Stimulated activated CD8-positive, alpha-beta memory T cell treated with anti-CD3 and anti-CD28 coated beads, Interleukin-7, amount 100 ng/mL, for 48 hours (primary cell): ENCODE results near the gene UBE2E2.

ENCODE experiments used
- DNase-seq, 2 donors: peaks; one replicate each; pipeline ENCODE4 v3.0.0-alpha.2; 2020; ENCODE audit warnings: low read depth in 1 of 2; ENCODE audit errors: extremely low read depth in 1 of 2

Gene UBE2E2

GRCh38 chr3:23272820-23273219 is 69.7 kb downstream of the UBE2E2 start:
- DNase-seq, result no peak

GRCh38 chr3:23275061-23275460 is 71.9 kb downstream of the UBE2E2 start:
- no peak for DNase-seq

GRCh38 chr3:23275814-23276213 is 72.7 kb downstream of the UBE2E2 start:
- DNase-seq, result no peak

GRCh38 chr3:23276913-23277658 is 74.0 kb downstream of the UBE2E2 start:
- DNase-seq, result no peak

- DNase-seq, result no peak
Measured at GRCh38 chr3:23277688-23278087, 74.6 kb downstream of the UBE2E2 start.

- DNase-seq, result no peak
Measured at GRCh38 chr3:23283625-23284024, 80.5 kb downstream of the UBE2E2 start.

GRCh38 chr3:23288286-23288685 is 85.2 kb downstream of the UBE2E2 start:
- no peak for DNase-seq

- DNase-seq, result no peak
Measured at GRCh38 chr3:23288715-23289114, 85.6 kb downstream of the UBE2E2 start.

- DNase-seq, result no peak
Measured at GRCh38 chr3:23292432-23292831, 89.3 kb downstream of the UBE2E2 start.

- no peak for DNase-seq
Measured at GRCh38 chr3:23294770-23295387, 91.8 kb downstream of the UBE2E2 start.

- no peak for DNase-seq
Measured at GRCh38 chr3:23301819-23302218, 98.7 kb downstream of the UBE2E2 start.

GRCh38 chr3:23302271-23302670 is 99.1 kb downstream of the UBE2E2 start:
- DNase-seq, result no peak

GRCh38 chr3:23303601-23304217 is 100.6 kb downstream of the UBE2E2 start:
- no peak for DNase-seq

- DNase-seq, result no peak
Measured at GRCh38 chr3:23304424-23304823, 101.3 kb downstream of the UBE2E2 start.

- no peak for DNase-seq
Measured at GRCh38 chr3:23308986-23309625, 106.0 kb downstream of the UBE2E2 start.

GRCh38 chr3:23312866-23313265 is 109.7 kb downstream of the UBE2E2 start:
- DNase-seq, result no peak

GRCh38 chr3:23314981-23315762 is 112.0 kb downstream of the UBE2E2 start:
- DNase-seq, result no peak

GRCh38 chr3:23316924-23317323 is 113.8 kb downstream of the UBE2E2 start:
- DNase-seq, result no peak

- no peak for DNase-seq
Measured at GRCh38 chr3:23319366-23320312, 116.5 kb downstream of the UBE2E2 start.
